H9 (cell line): Measurements from ENCODE around the gene WDR70. TPM values are rescaled to one million over a fixed set of nuclear protein-coding genes. Genes with fewer than 3 reads are reported as not detected.

Experiments
- DNase-seq: peaks from one replicate; pipeline ENCODE4 v3.0.0-alpha.2; 2017
- H2AFZ ChIP-seq: one replicate; pipeline ENCODE4 v1.6.1; 2013; ENCODE audit warnings: mild to moderate bottlenecking, low read length, control low read depth, moderate library complexity
- H2AK5ac ChIP-seq: 2 replicates; pipeline ENCODE4 v1.6.1; 2013; ENCODE audit warnings: low read length, control low read depth, mixed read lengths; ENCODE audit not compliant: insufficient read length
- H2BK120ac ChIP-seq: one replicate; pipeline ENCODE4 v1.6.1; 2013; ENCODE audit warnings: low read depth, mild to moderate bottlenecking, low read length, control low read depth, inconsistent platforms; ENCODE audit not compliant: poor library complexity, severe bottlenecking
- H2BK12ac ChIP-seq: 2 replicates; pipeline ENCODE4 v1.6.1; 2013; ENCODE audit warnings: low read length, control low read depth, mixed read lengths, low read depth; ENCODE audit not compliant: insufficient read length
- H2BK15ac ChIP-seq: 2 replicates; pipeline ENCODE4 v1.6.1; 2013; ENCODE audit warnings: low read depth, low read length, control low read depth
- H2BK20ac ChIP-seq: one replicate; pipeline ENCODE4 v1.6.1; 2013; ENCODE audit warnings: low read depth, mild to moderate bottlenecking, low read length, control low read depth, inconsistent platforms; ENCODE audit not compliant: poor library complexity, severe bottlenecking
- H2BK5ac ChIP-seq: 2 replicates; pipeline ENCODE4 v1.6.1; 2013; ENCODE audit warnings: low read length, control low read depth, mixed read lengths; ENCODE audit not compliant: insufficient read length
- H3K14ac ChIP-seq: 2 replicates; pipeline ENCODE4 v1.6.1; 2013; ENCODE audit warnings: low read length, control low read depth; ENCODE audit not compliant: insufficient read depth
- H3K18ac ChIP-seq: 2 replicates; pipeline ENCODE4 v1.6.1; 2013; ENCODE audit warnings: low read depth, mild to moderate bottlenecking, mixed read lengths, low read length, control low read depth; ENCODE audit not compliant: insufficient read length
- H3K23ac ChIP-seq: 2 replicates; pipeline ENCODE4 v1.6.1; 2013; ENCODE audit warnings: low read length, control low read depth, mixed read lengths, low read depth; ENCODE audit not compliant: insufficient read length
- H3K23me2 ChIP-seq: 2 replicates; pipeline ENCODE4 v1.6.1; 2013; ENCODE audit warnings: low read depth, mild to moderate bottlenecking, mixed read lengths, low read length, control low read depth; ENCODE audit not compliant: insufficient read length, poor library complexity, severe bottlenecking
- H3K27ac ChIP-seq: 2 replicates; pipeline ENCODE4 v1.5.1; 2013; ENCODE audit warnings: low read length, control low read depth, mixed read lengths, low read depth; ENCODE audit not compliant: insufficient read length
- H3K27me3 ChIP-seq: 2 replicates; pipeline ENCODE4 v1.6.1; 2013; ENCODE audit warnings: low read length, control low read depth, inconsistent platforms; ENCODE audit not compliant: insufficient read depth
- H3K4ac ChIP-seq: 2 replicates; pipeline ENCODE4 v1.6.1; 2013; ENCODE audit warnings: low read depth, mild to moderate bottlenecking, control low read depth, inconsistent platforms, low read length, moderate library complexity
- H3K4me1 ChIP-seq: 2 replicates; pipeline ENCODE4 v1.6.1; 2013; ENCODE audit warnings: low read length, control low read depth, inconsistent platforms; ENCODE audit not compliant: insufficient read depth
- H3K4me2 ChIP-seq: 2 replicates; pipeline ENCODE4 v1.6.1; 2013; ENCODE audit warnings: low read length, control low read depth, mixed read lengths; ENCODE audit not compliant: insufficient read length, insufficient read depth
- H3K56ac ChIP-seq: 2 replicates; pipeline ENCODE4 v1.6.1; 2013; ENCODE audit warnings: low read depth, mild to moderate bottlenecking, mixed read lengths, low read length, control low read depth; ENCODE audit not compliant: insufficient read length
- H3K79me1 ChIP-seq: 2 replicates; pipeline ENCODE4 v1.6.1; 2013; ENCODE audit warnings: low read depth, mild to moderate bottlenecking, moderate library complexity, low read length, control low read depth, inconsistent platforms; ENCODE audit not compliant: insufficient read depth, poor library complexity, severe bottlenecking
- H3K79me2 ChIP-seq: 2 replicates; pipeline ENCODE4 v1.6.1; 2013; ENCODE audit warnings: low read length, control low read depth, inconsistent platforms; ENCODE audit not compliant: insufficient read depth
- H3K9ac ChIP-seq: 2 replicates; pipeline ENCODE4 v1.6.1; 2013; ENCODE audit warnings: low read length, control low read depth, mixed read lengths; ENCODE audit not compliant: insufficient read length; ENCODE audit errors: extremely low read depth
- H3K9me3 ChIP-seq: one replicate; pipeline ENCODE4 v1.6.1; 2013; ENCODE audit warnings: low read depth, low read length, inconsistent platforms; ENCODE audit not compliant: control insufficient read depth
- H3T11ph ChIP-seq: one replicate; pipeline ENCODE4 v1.6.1; 2013; ENCODE audit warnings: mild to moderate bottlenecking, low read length, control low read depth, inconsistent platforms
- H4K20me1 ChIP-seq: one replicate; pipeline ENCODE4 v1.6.1; 2013; ENCODE audit not compliant: control insufficient read depth, insufficient read length, insufficient read depth
- H4K5ac ChIP-seq: 2 replicates; pipeline ENCODE4 v1.6.1; 2013; ENCODE audit warnings: low read depth, mild to moderate bottlenecking, mixed read lengths, low read length, control low read depth; ENCODE audit not compliant: insufficient read length
- H4K8ac ChIP-seq: replicated peaks from 2 replicates; pipeline ENCODE4 v1.6.1; 2013; ENCODE audit warnings: low read length, control low read depth, mixed read lengths, low read depth; ENCODE audit not compliant: insufficient read length
- H4K91ac ChIP-seq: 2 replicates; pipeline ENCODE4 v1.6.1; 2013; ENCODE audit warnings: low read depth, mild to moderate bottlenecking, moderate library complexity, mixed read lengths, low read length, control low read depth; ENCODE audit not compliant: insufficient read length
- H3K27ac Mint-ChIP-seq, 3 experiments: 2 replicates in 2 of 3; 3 replicates in 1 of 3; pipeline ENCODE4 v1.8.0; 2020 to 2021; ENCODE audit warnings: mixed read lengths in 3 of 3, mild to moderate bottlenecking in 1 of 3, moderate library complexity in 1 of 3
- H3K27me3 Mint-ChIP-seq: 2 replicates; pipeline ENCODE4 v1.8.0; 2021; ENCODE audit warnings: low read depth, mild to moderate bottlenecking, moderate library complexity, mixed read lengths
- H3K36me3 Mint-ChIP-seq, 3 experiments: 2 replicates in 2 of 3; 3 replicates in 1 of 3; pipeline ENCODE4 v1.8.0; 2020 to 2021; ENCODE audit warnings: low read depth in 3 of 3, mixed read lengths in 3 of 3; ENCODE audit not compliant: insufficient read depth in 1 of 3
- H3K4me1 Mint-ChIP-seq, 2 experiments: 2 replicates each; pipeline ENCODE4 v1.8.0; 2020; ENCODE audit warnings: mixed read lengths in 2 of 2
- H3K4me3 Mint-ChIP-seq, 2 experiments: 2 replicates in 1 of 2; 3 replicates in 1 of 2; pipeline ENCODE4 v1.8.0; 2020 to 2021; ENCODE audit warnings: mild to moderate bottlenecking in 2 of 2, mixed read lengths in 2 of 2, moderate library complexity in 1 of 2
- H3K9me3 Mint-ChIP-seq, 2 experiments: 2 replicates in 1 of 2; 3 replicates in 1 of 2; pipeline ENCODE4 v1.8.0; 2020; ENCODE audit warnings: mild to moderate bottlenecking in 2 of 2, mixed read lengths in 2 of 2, moderate library complexity in 1 of 2
- WGBS: extraction: QIAGEN DNeasy Blood & Tissue Kit; methylation state at CpG from one replicate; pipeline ENCODE4 v1.1.7; 2013; ENCODE audit warnings: missing lambda C conversion rate, low lambda C conversion rate, mixed read lengths; ENCODE audit not compliant: insufficient read length; ENCODE audit errors: extremely low coverage; 5-methylcytosine and 5-hydroxymethylcytosine counted together
- total RNA-seq: library from RNA; stranded (reverse); gene quantifications from 2 replicates; pipeline ENCODE4 v1.2.1, GENCODE V29; 2021
- TF ChIP-seq, protein P1 (sequence below): fragments of 200-600 bp; sonication (generic); conservative IDR thresholded peaks from 3 replicates; pipeline ENCODE4 v1.8.0; 2021; ENCODE audit warnings: antibody characterized with exemption, mild to moderate bottlenecking

WDR70 gene
- total RNA-seq, 1 experiment from 2014 or later = 38.1 TPM

- Histone ChIP-seq H3K23ac (no peak overlapping the region), H4K5ac (no peak overlapping the region), H3T11ph (no peak overlapping the region), H3K4me1 (peaks cover 5% of the 10 kb centered on the region), H3K23me2 (no peaks in the 10 kb centered on the region), H2BK12ac (no peak overlapping the region), H2BK15ac (no peak overlapping the region), H4K20me1 (no peaks in the 10 kb centered on the region), H2BK20ac (no peak overlapping the region), H2AK5ac (no peak overlapping the region), H3K9me3 (no peaks in the 10 kb centered on the region), H2BK5ac (no peak overlapping the region), H4K91ac (no peak overlapping the region), H3K14ac (no peak overlapping the region), H3K4ac (no peak overlapping the region), H2BK120ac (no peak overlapping the region), H3K79me2 (no peaks in the 10 kb centered on the region), H3K27me3 (no peaks in the 10 kb centered on the region), H3K9ac (no peak overlapping the region), H3K79me1 (no peaks in the 10 kb centered on the region), H3K56ac (no peak overlapping the region), H4K8ac (no peak overlapping the region), H3K4me2 (no peak overlapping the region), H3K18ac (no peak overlapping the region), H2AFZ (no peak overlapping the region), H3K27ac (no peak overlapping the region)
- Mint-ChIP-seq H3K9me3 (no peaks in the 10 kb centered on the region), H3K36me3 (peaks cover 0 to 10% (median 4%) of the 10 kb centered on the region in 3 experiments; a peak in 2 of 7 replicates), H3K4me1 (peaks cover 10 to 12% of the 10 kb centered on the region in 2 experiments), H3K27me3 (no peaks in the 10 kb centered on the region), H3K27ac (no peak overlapping the region), H3K4me3 (no peak overlapping the region)
- WGBS = no CpG with 5 or more reads among the region's 2 CpGs
- TF ChIP-seq, protein P1, sequence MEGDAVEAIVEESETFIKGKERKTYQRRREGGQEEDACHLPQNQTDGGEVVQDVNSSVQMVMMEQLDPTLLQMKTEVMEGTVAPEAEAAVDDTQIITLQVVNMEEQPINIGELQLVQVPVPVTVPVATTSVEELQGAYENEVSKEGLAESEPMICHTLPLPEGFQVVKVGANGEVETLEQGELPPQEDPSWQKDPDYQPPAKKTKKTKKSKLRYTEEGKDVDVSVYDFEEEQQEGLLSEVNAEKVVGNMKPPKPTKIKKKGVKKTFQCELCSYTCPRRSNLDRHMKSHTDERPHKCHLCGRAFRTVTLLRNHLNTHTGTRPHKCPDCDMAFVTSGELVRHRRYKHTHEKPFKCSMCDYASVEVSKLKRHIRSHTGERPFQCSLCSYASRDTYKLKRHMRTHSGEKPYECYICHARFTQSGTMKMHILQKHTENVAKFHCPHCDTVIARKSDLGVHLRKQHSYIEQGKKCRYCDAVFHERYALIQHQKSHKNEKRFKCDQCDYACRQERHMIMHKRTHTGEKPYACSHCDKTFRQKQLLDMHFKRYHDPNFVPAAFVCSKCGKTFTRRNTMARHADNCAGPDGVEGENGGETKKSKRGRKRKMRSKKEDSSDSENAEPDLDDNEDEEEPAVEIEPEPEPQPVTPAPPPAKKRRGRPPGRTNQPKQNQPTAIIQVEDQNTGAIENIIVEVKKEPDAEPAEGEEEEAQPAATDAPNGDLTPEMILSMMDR = no peak
- DNase-seq = no peak
Measured at GRCh38 chr5:37725185-37725584, 346.1 kb downstream of the WDR70 start.
